GM23338 (cell line): ENCODE measurements around the gene TPBG. TPM values are rescaled to one million over a fixed set of nuclear protein-coding genes. Genes with fewer than 3 reads are reported as not detected.

Experiments used
- ATAC-seq: fragments of 200-7000 bp; cut with Tn5 transposase; 3 replicates; pipeline ENCODE4 v1.9.1; 2020
- DNase-seq: peaks from one replicate; pipeline ENCODE4 v3.0.0-alpha.2; 2015; ENCODE audit warnings: low spot score
- H2AFZ ChIP-seq: fragments of 200-600 bp; sonication (generic); 2 replicates; pipeline ENCODE4 v1.8.0; 2016; ENCODE audit warnings: antibody characterized with exemption, mild to moderate bottlenecking, moderate library complexity
- H3F3A ChIP-seq: fragments of 200-600 bp; sonication (generic); replicated peaks from 2 replicates; pipeline ENCODE4 v1.8.0; 2017; ENCODE audit warnings: antibody characterized with exemption, mixed run types, low read depth
- H3K27ac ChIP-seq: fragments of 200-600 bp; sonication (generic); 2 replicates; pipeline ENCODE4 v1.6.1; 2016; ENCODE audit warnings: low read depth
- H3K27me3 ChIP-seq: fragments of 200-600 bp; sonication (generic); 2 replicates; pipeline ENCODE4 v1.8.0; 2016; ENCODE audit warnings: mild to moderate bottlenecking, mixed run types, moderate library complexity; ENCODE audit not compliant: insufficient read depth
- H3K36me3 ChIP-seq: fragments of 200-600 bp; sonication (generic); 2 replicates; pipeline ENCODE4 v1.8.0; 2016; ENCODE audit warnings: mild to moderate bottlenecking; ENCODE audit not compliant: insufficient read depth
- H3K4me1 ChIP-seq: fragments of 200-600 bp; sonication (generic); 2 replicates; pipeline ENCODE4 v1.8.0; 2016; ENCODE audit warnings: mild to moderate bottlenecking, moderate library complexity; ENCODE audit not compliant: insufficient read depth
- H3K4me2 ChIP-seq: fragments of 200-600 bp; sonication (generic); 2 replicates; pipeline ENCODE4 v1.7.1; 2017; ENCODE audit warnings: mixed run types
- H3K4me3 ChIP-seq: fragments of 200-600 bp; sonication (generic); 2 replicates; pipeline ENCODE4 v1.6.1; 2016; ENCODE audit warnings: mixed run types
- H3K79me2 ChIP-seq: fragments of 200-600 bp; sonication (generic); replicated peaks from 2 replicates; pipeline ENCODE4 v1.8.0; 2017; ENCODE audit warnings: mild to moderate bottlenecking; ENCODE audit not compliant: insufficient read depth
- H3K9me2 ChIP-seq: fragments of 200-600 bp; sonication (generic); 2 replicates; pipeline ENCODE4 v1.8.0; 2017; ENCODE audit not compliant: insufficient read depth
- H4K20me1 ChIP-seq: fragments of 200-600 bp; sonication (generic); replicated peaks from 2 replicates; pipeline ENCODE4 v1.8.0; 2017; ENCODE audit warnings: mild to moderate bottlenecking; ENCODE audit not compliant: insufficient read depth
- H3K27ac Mint-ChIP-seq: 2 replicates; pipeline ENCODE4 v1.8.0; 2020; ENCODE audit warnings: inconsistent platforms, mild to moderate bottlenecking, moderate library complexity, mixed read lengths
- H3K27me3 Mint-ChIP-seq: 3 replicates; pipeline ENCODE4 v1.8.0; 2022; ENCODE audit warnings: low read depth, mild to moderate bottlenecking, moderate library complexity, mixed read lengths, inconsistent platforms; ENCODE audit not compliant: insufficient read depth, poor library complexity
- H3K36me3 Mint-ChIP-seq: 3 replicates; pipeline ENCODE4 v1.8.0; 2021; ENCODE audit warnings: low read depth, mild to moderate bottlenecking, inconsistent platforms, moderate library complexity, mixed read lengths
- H3K4me1 Mint-ChIP-seq: 3 replicates; pipeline ENCODE4 v1.8.0; 2020; ENCODE audit warnings: mild to moderate bottlenecking, inconsistent platforms, mixed read lengths
- H3K4me3 Mint-ChIP-seq: 3 replicates; pipeline ENCODE4 v1.8.0; 2021; ENCODE audit warnings: moderate library complexity, mild to moderate bottlenecking, inconsistent platforms, mixed read lengths
- H3K9me3 Mint-ChIP-seq: 3 replicates; pipeline ENCODE4 v1.8.0; 2020; ENCODE audit warnings: moderate library complexity, mild to moderate bottlenecking, inconsistent platforms, mixed read lengths
- CREB1 ChIP-seq: fragments of 250-450 bp; sonication (Bioruptor Pico); IDR thresholded peaks from 2 replicates; pipeline ENCODE4 v1.5.0; 2020; ENCODE audit warnings: low read depth, mild to moderate bottlenecking, moderate library complexity
- EZH2 ChIP-seq: fragments of 200-600 bp; sonication (generic); IDR thresholded peaks from one replicate; pipeline ENCODE4 v1.8.0; 2017; ENCODE audit warnings: antibody characterized with exemption, mild to moderate bottlenecking, low read depth; ENCODE audit not compliant: unreplicated experiment
- EZH2phosphoT487 ChIP-seq: fragments of 200-600 bp; sonication (generic); IDR thresholded peaks from one replicate; pipeline ENCODE4 v1.8.1; 2018; ENCODE audit warnings: antibody characterized with exemption; ENCODE audit not compliant: unreplicated experiment
- JUNB ChIP-seq: IDR thresholded peaks from one replicate; pipeline ENCODE4 v1.6.1; 2016; ENCODE audit warnings: antibody characterized with exemption; ENCODE audit not compliant: unreplicated experiment
- POLR2AphosphoS5 ChIP-seq: IDR thresholded peaks from 2 replicates; pipeline ENCODE4 v1.6.1; 2016; ENCODE audit warnings: antibody characterized with exemption, low read depth
- ZNF114 ChIP-seq: fragments of 250-450 bp; sonication (Bioruptor Pico); IDR thresholded peaks from 2 replicates; pipeline ENCODE4 v1.5.0; 2020; ENCODE audit warnings: mild to moderate bottlenecking, moderate library complexity
- ZNF331 ChIP-seq: fragments of 250-450 bp; sonication (Bioruptor Pico); IDR thresholded peaks from 2 replicates; pipeline ENCODE4 v1.5.0; 2020; ENCODE audit warnings: low read depth, mild to moderate bottlenecking, moderate library complexity
- ZNF462 ChIP-seq: fragments of 250-450 bp; sonication (Bioruptor Pico); IDR thresholded peaks from 2 replicates; pipeline ENCODE4 v1.5.0; 2020; ENCODE audit warnings: mild to moderate bottlenecking, moderate library complexity
- polyA plus RNA-seq: library from polyadenylated mRNA; unstranded; fragments of >200 nt; fragmentation: Nextera tagmentation; extraction: Ambion mirVana; gene quantifications from 2 replicates; pipeline ENCODE4 v1.2.1, GENCODE V29; 2016
- total RNA-seq: library from RNA; depleted of rRNA; stranded (reverse); fragments of >200 nt; shearing (Covaris generic); gene quantifications from 2 replicates; pipeline ENCODE4 v1.2.3, GENCODE V29; 2014

Gene TPBG
- total and polyA plus RNA-seq, 2 experiments from 2014 or later, result 22.1 to 33.0 TPM

GRCh38 chr6:82371799-82372546 is 8.4 kb downstream of the TPBG start:
- Histone ChIP-seq H3K79me2 (peaks cover 9% of the 10 kb centered on the region), H4K20me1 (no peaks in the 10 kb centered on the region), H3K27me3 (no peaks in the 10 kb centered on the region), H3F3A (no peaks in the 10 kb centered on the region), H3K9me2 (peaks cover 3% of the 10 kb centered on the region; the same call in 1 of the 2 replicates), H3K4me1 (peaks cover 10% of the 10 kb centered on the region), H2AFZ (no peak overlapping the region), H3K27ac (no peak overlapping the region), H3K36me3 (no peaks in the 10 kb centered on the region), H3K4me3 (no peak overlapping the region), H3K4me2 (no peak overlapping the region)
- Mint-ChIP-seq H3K4me3 (no peak overlapping the region), H3K27ac (no peak overlapping the region), H3K36me3 (peaks cover 21% of the 10 kb centered on the region), H3K27me3 (peaks cover 2% of the 10 kb centered on the region), H3K9me3 (peaks cover 21% of the 10 kb centered on the region), H3K4me1 (peaks cover 6% of the 10 kb centered on the region; the same call in 2 of the 3 replicates)
- no peak for ATAC-seq
- no peak for DNase-seq
- TF ChIP-seq EZH2, result no peak
- no peak for TF ChIP-seq ZNF462
- TF ChIP-seq EZH2phosphoT487, result no peak
- TF ChIP-seq ZNF114 (CRISPR knock-in tag), result no peak

- DNase-seq (no peak), ATAC-seq (no peak)
- no peak overlapping the region for H3K4me2 ChIP-seq
- no peaks in the 10 kb centered on the region for H4K20me1 ChIP-seq
- no peaks in the 10 kb centered on the region for H3K36me3 ChIP-seq
- Mint-ChIP-seq H3K4me1 (peaks cover 6% of the 10 kb centered on the region; the same call in 2 of the 3 replicates), H3K27ac (no peak overlapping the region), H3K4me3 (no peak overlapping the region), H3K36me3 (peaks cover 28% of the 10 kb centered on the region), H3K9me3 (peaks cover 25% of the 10 kb centered on the region), H3K27me3 (peaks cover 2% of the 10 kb centered on the region)
- H3K27me3 ChIP-seq, result no peaks in the 10 kb centered on the region
- H3F3A ChIP-seq, result no peaks in the 10 kb centered on the region
- H3K27ac ChIP-seq, result no peak overlapping the region
- H3K79me2 ChIP-seq, result peaks cover 2% of the 10 kb centered on the region; the same call in 1 of the 2 replicates
- no peak overlapping the region for H3K4me3 ChIP-seq
- peaks cover 3% of the 10 kb centered on the region; the same call in 1 of the 2 replicates for H3K9me2 ChIP-seq
- H3K4me1 ChIP-seq, result peaks cover 8% of the 10 kb centered on the region; the same call in 1 of the 2 replicates
- H2AFZ ChIP-seq, result no peak overlapping the region
- TF ChIP-seq POLR2AphosphoS5 (no peak), JUNB (no peak), ZNF331 (CRISPR knock-in tag) (no peak), CREB1 (no peak)
Observed at GRCh38 chr6:82372656-82373055, 9.0 kb downstream of the TPBG start.
